Stimulated activated CD8-positive, alpha-beta memory T cell treated with anti-CD3 and anti-CD28 coated beads, Interleukin-2, amount 100 ng/mL, for 48 hours (primary cell): ENCODE measurements around the gene EXOC3L1.

Source experiments
- DNase-seq, 2 donors: peaks; one replicate each; pipeline ENCODE4 v3.0.0-alpha.2; 2020; ENCODE audit warnings: low read depth in 2 of 2

EXOC3L1 gene

GRCh38 chr16:67215706-67216105 lies 25.8 kb upstream of the EXOC3L1 start:
- DNase-seq = no peak

- no peak for DNase-seq
Measured at GRCh38 chr16:67213197-67214019, 23.5 kb upstream of the EXOC3L1 start.

GRCh38 chr16:67212766-67213165 lies 22.8 kb upstream of the EXOC3L1 start:
- no peak for DNase-seq

- no peak for DNase-seq
Measured at GRCh38 chr16:67211674-67212073, 21.7 kb upstream of the EXOC3L1 start.

GRCh38 chr16:67210069-67210937 lies 20.4 kb upstream of the EXOC3L1 start:
- DNase-seq = no peak

GRCh38 chr16:67209565-67209964 lies 19.6 kb upstream of the EXOC3L1 start:
- no peak for DNase-seq

- DNase-seq = no peak
Measured at GRCh38 chr16:67208154-67208896, 18.4 kb upstream of the EXOC3L1 start.

GRCh38 chr16:67207249-67208091 lies 17.5 kb upstream of the EXOC3L1 start:
- DNase-seq = no peak

- no peak for DNase-seq
Measured at GRCh38 chr16:67206838-67207248, 16.9 kb upstream of the EXOC3L1 start.

GRCh38 chr16:67206129-67206837 lies 16.3 kb upstream of the EXOC3L1 start:
- no peak for DNase-seq

- no peak for DNase-seq
Measured at GRCh38 chr16:67204076-67204475, 14.1 kb upstream of the EXOC3L1 start.

GRCh38 chr16:67202956-67203493 lies 13.1 kb upstream of the EXOC3L1 start:
- no peak for DNase-seq

- no peak for DNase-seq
Measured at GRCh38 chr16:67202426-67202825, 12.5 kb upstream of the EXOC3L1 start.

- DNase-seq = no peak
Measured at GRCh38 chr16:67201411-67202345, 11.7 kb upstream of the EXOC3L1 start.

GRCh38 chr16:67200491-67200890 lies 10.6 kb upstream of the EXOC3L1 start:
- no peak for DNase-seq

GRCh38 chr16:67199808-67200198 lies 9.9 kb upstream of the EXOC3L1 start:
- DNase-seq = no peak

GRCh38 chr16:67199011-67199807 lies 9.3 kb upstream of the EXOC3L1 start, which contains the start of gene ELMO3:
ELMO3 (plus strand) TSS chr16:67199131; CDS start chr16:67199327, 196 bp downstream.
- DNase-seq = no peak

GRCh38 chr16:67198238-67198734 lies 8.3 kb upstream of the EXOC3L1 start:
- no peak for DNase-seq
